ENCODE results near the gene FILIP1. TPM values are rescaled to one million over a fixed set of nuclear protein-coding genes. Genes with fewer than 3 reads are reported as not detected.

FILIP1 gene
- total RNA-seq, 1 experiment from 2014 or later = not detected

- no peak for DNase-seq (ENCODE audit: low read depth)
Observed at GRCh38 chr6:75384116-75384515, 109.5 kb downstream of the FILIP1 start.

- DNase-seq (ENCODE audit: low read depth) = no peak
Observed at GRCh38 chr6:75382634-75382900, 111.0 kb downstream of the FILIP1 start.

GRCh38 chr6:75381877-75382633, 111.5 kb downstream of the FILIP1 start:
- DNase-seq (ENCODE audit: low read depth) = no peak

GRCh38 chr6:75379536-75379935, 114.1 kb downstream of the FILIP1 start:
- no peak for DNase-seq (ENCODE audit: low read depth)

- DNase-seq (ENCODE audit: low read depth) = no peak
Observed at GRCh38 chr6:75378101-75378500, 115.5 kb downstream of the FILIP1 start.

- no peak for DNase-seq (ENCODE audit: low read depth)
Observed at GRCh38 chr6:75377386-75377785, 116.2 kb downstream of the FILIP1 start.

- DNase-seq (ENCODE audit: low read depth) = peak; percentile 3
Observed at GRCh38 chr6:75376347-75377024, 117.1 kb downstream of the FILIP1 start.

- DNase-seq (ENCODE audit: low read depth) = no peak
Observed at GRCh38 chr6:75374961-75375400, 118.6 kb downstream of the FILIP1 start.

GRCh38 chr6:75372884-75373283, 120.7 kb downstream of the FILIP1 start:
- DNase-seq (ENCODE audit: low read depth) = no peak

- no peak for DNase-seq (ENCODE audit: low read depth)
Observed at GRCh38 chr6:75370011-75370410, 123.6 kb downstream of the FILIP1 start.

GRCh38 chr6:75368864-75369402, 124.7 kb downstream of the FILIP1 start:
- no peak for DNase-seq (ENCODE audit: low read depth)

GRCh38 chr6:75368151-75368779, 125.3 kb downstream of the FILIP1 start:
- no peak for DNase-seq (ENCODE audit: low read depth)

- no peak for DNase-seq (ENCODE audit: low read depth)
Observed at GRCh38 chr6:75363304-75363703, 130.3 kb downstream of the FILIP1 start.

GRCh38 chr6:75353644-75354043, 140.0 kb downstream of the FILIP1 start:
- no peak for DNase-seq (ENCODE audit: low read depth)

- DNase-seq (ENCODE audit: low read depth) = no peak
Observed at GRCh38 chr6:75351570-75351969, 142.0 kb downstream of the FILIP1 start.

GRCh38 chr6:75350808-75351207, 142.8 kb downstream of the FILIP1 start:
- DNase-seq (ENCODE audit: low read depth) = no peak

- no peak for DNase-seq (ENCODE audit: low read depth)
Observed at GRCh38 chr6:75350156-75350555, 143.4 kb downstream of the FILIP1 start.

- peak; percentile 1 for DNase-seq (ENCODE audit: low read depth)
Observed at GRCh38 chr6:75349262-75349984, 144.2 kb downstream of the FILIP1 start.

GRCh38 chr6:75348882-75349261, 144.7 kb downstream of the FILIP1 start:
- no peak for DNase-seq (ENCODE audit: low read depth)

GRCh38 chr6:75347898-75348610, 145.5 kb downstream of the FILIP1 start:
- no peak for DNase-seq (ENCODE audit: low read depth)

- no peak for DNase-seq (ENCODE audit: low read depth)
Observed at GRCh38 chr6:75345413-75345812, 148.2 kb downstream of the FILIP1 start.

GRCh38 chr6:75344455-75344854, 149.1 kb downstream of the FILIP1 start:
- DNase-seq (ENCODE audit: low read depth) = no peak

All from RPMI7951 (cell line).